ENCODE measurements around the gene TPRG1.

The TPRG1 gene

GRCh38 chr3:189304465-189305351, 132.9 kb downstream of the TPRG1 start:
- no peak for DNase-seq
- Histone ChIP-seq H3K9me3 (ENCODE audit: severe bottlenecking) (no peaks in the 10 kb centered on the region), H3K27ac (no peak overlapping the region)

DNA sequence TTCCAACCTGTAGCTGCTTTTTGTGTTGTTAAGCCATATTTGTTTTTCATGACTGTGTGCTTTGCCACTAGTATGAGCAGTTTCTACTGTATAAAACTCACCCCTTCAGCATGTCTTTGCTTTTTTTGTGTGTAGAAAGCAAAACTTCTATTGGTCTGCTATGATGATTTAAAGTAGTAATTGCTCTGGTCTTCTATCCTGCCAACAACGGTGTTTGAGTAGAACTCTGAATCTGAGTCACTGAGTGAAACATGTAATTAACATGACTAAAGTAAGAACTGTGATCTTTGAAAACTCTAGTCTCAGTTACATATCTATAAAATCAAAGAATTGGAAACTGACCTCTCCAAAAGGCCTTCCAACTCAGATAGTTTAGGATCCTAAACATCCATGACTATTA, 133.6 kb downstream of the TPRG1 start:
- DNase-seq: no peak
- Histone ChIP-seq H3K4me3 (ENCODE audit: low read depth, low read length) (no peak overlapping the region), H3K36me3 (no peaks in the 10 kb centered on the region), H3K9me3 (ENCODE audit: severe bottlenecking) (no peaks in the 10 kb centered on the region), H3K27ac (no peak overlapping the region), H3K27me3 (ENCODE audit: insufficient read depth, low read depth, severe bottlenecking) (no peaks in the 10 kb centered on the region)
- TF ChIP-seq, protein P1, sequence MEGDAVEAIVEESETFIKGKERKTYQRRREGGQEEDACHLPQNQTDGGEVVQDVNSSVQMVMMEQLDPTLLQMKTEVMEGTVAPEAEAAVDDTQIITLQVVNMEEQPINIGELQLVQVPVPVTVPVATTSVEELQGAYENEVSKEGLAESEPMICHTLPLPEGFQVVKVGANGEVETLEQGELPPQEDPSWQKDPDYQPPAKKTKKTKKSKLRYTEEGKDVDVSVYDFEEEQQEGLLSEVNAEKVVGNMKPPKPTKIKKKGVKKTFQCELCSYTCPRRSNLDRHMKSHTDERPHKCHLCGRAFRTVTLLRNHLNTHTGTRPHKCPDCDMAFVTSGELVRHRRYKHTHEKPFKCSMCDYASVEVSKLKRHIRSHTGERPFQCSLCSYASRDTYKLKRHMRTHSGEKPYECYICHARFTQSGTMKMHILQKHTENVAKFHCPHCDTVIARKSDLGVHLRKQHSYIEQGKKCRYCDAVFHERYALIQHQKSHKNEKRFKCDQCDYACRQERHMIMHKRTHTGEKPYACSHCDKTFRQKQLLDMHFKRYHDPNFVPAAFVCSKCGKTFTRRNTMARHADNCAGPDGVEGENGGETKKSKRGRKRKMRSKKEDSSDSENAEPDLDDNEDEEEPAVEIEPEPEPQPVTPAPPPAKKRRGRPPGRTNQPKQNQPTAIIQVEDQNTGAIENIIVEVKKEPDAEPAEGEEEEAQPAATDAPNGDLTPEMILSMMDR (IDR thresholded peaks at IDR 0.05; ENCODE audit: low read depth, low read length): no peak

More at GRCh38 chr3:189304465-189305351, 132.9 kb downstream of the TPRG1 start:
- Histone ChIP-seq H3K36me3 (no peaks in the 10 kb centered on the region), H3K4me3 (ENCODE audit: low read depth, low read length) (no peak overlapping the region), H3K27me3 (ENCODE audit: insufficient read depth, low read depth, severe bottlenecking) (no peaks in the 10 kb centered on the region)
- TF ChIP-seq, protein P1 (IDR thresholded peaks at IDR 0.05; ENCODE audit: low read depth, low read length): no peak

DNA sequence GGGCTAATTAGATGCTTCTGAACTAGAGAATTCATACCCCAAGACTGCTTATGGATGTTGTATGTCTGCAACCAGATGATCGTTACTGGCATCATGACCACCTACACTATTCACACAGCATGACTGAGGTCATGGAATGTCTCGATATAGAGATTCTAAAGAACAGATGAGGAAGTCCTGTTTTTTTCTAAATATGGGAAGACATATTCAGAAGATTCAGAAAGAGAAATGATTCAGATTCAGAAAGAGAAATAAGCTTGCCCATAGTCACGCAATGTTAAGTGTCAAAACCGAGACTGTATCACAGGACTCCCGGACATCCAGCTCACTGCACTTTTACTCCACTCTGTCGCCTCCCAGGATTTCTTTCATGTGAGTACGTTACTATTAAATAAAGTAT, 136.2 kb downstream of the TPRG1 start:
- Histone ChIP-seq H3K36me3 (no peaks in the 10 kb centered on the region), H3K27me3 (ENCODE audit: insufficient read depth, low read depth, severe bottlenecking) (no peaks in the 10 kb centered on the region), H3K27ac (no peak overlapping the region), H3K9me3 (ENCODE audit: severe bottlenecking) (no peaks in the 10 kb centered on the region), H3K4me3 (ENCODE audit: low read depth, low read length) (no peak overlapping the region)
- TF ChIP-seq, protein P1 (IDR thresholded peaks at IDR 0.05; ENCODE audit: low read depth, low read length): no peak
- no peak for DNase-seq

DNA sequence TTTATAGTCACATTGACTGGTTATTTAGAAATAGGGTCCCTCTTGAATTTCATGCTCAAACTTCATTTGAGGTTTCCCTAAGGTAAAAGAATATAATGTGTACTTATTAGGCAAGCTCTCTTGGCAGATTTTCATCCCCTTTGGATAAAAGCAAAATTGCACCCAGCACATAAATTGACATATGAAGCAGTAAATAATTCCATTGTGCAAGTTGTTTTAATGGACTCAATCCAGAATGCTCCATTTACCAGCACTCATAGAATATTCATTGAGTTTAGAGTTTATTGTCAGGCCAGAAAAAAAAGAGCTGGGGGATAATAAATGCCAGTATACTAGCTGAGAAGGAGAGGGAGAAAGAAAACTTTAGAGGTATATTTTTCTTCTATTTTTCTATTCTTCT, 136.8 kb downstream of the TPRG1 start:
- Histone ChIP-seq H3K9me3 (ENCODE audit: severe bottlenecking) (no peaks in the 10 kb centered on the region), H3K36me3 (no peaks in the 10 kb centered on the region), H3K4me3 (ENCODE audit: low read depth, low read length) (no peak overlapping the region), H3K27ac (no peak overlapping the region), H3K27me3 (ENCODE audit: insufficient read depth, low read depth, severe bottlenecking) (no peaks in the 10 kb centered on the region)
- TF ChIP-seq, protein P1 (IDR thresholded peaks at IDR 0.05; ENCODE audit: low read depth, low read length): no peak
- no peak for DNase-seq

DNA sequence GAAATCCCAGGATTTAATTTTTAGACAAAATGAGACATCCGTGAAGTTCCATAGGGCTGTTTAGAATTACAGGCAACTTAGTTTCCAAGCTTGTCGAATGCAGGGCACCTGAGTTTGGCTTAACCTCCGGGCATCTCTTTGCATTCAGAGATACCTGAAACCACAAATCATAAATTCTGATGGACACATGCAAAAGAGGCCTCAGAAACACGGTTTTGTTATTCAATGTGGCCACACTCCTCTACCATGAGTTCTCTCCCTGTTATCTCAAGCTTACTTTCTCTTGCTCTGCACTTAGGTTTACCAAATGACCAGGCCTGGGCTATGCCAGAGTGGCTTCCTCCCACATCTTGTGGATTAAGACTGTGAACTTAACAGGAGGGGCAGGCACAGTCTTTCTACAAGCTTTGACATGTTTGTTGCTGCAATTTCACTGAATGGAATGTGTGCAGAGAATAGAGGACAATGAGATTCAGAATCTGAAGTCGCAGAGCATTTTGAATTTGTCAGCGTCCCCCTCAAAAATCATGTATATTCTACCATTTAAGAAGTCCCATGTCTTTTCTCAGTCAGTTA, 137.7 kb downstream of the TPRG1 start:
- no peak overlapping the region for H3K4me3 ChIP-seq (ENCODE audit: low read depth, low read length)
- TF ChIP-seq, protein P1 (IDR thresholded peaks at IDR 0.05; ENCODE audit: low read depth, low read length): no peak
- no peaks in the 10 kb centered on the region for H3K27me3 ChIP-seq (ENCODE audit: insufficient read depth, low read depth, severe bottlenecking)
- no peaks in the 10 kb centered on the region for H3K9me3 ChIP-seq (ENCODE audit: severe bottlenecking)
- no peak for DNase-seq
- no peak overlapping the region for H3K27ac ChIP-seq
- no peaks in the 10 kb centered on the region for H3K36me3 ChIP-seq

Data from WERI-Rb-1 (cell line).